Mammary epithelial cell (primary cell): Measurements from ENCODE around the gene GLB1L.

Experiments used
- EZH2 ChIP-seq: IDR thresholded peaks from 2 replicates; pipeline ENCODE4 v1.6.1; 2012; ENCODE audit warnings: low read length, inconsistent platforms, borderline replicate concordance
- TF ChIP-seq, protein P1 (sequence below), 2 donors: IDR thresholded peaks in 1 of 2; conservative IDR thresholded peaks in 1 of 2; 2 replicates each; pipeline ENCODE4 v1.5.1; 2011 to 2012; ENCODE audit warnings: inconsistent platforms in 2 of 2, low read length in 2 of 2, mild to moderate bottlenecking in 2 of 2, control low read depth in 1 of 2, low read depth in 1 of 2; ENCODE audit not compliant: insufficient read depth in 1 of 2; ENCODE audit errors: extremely low read depth in 1 of 2

DNA sequence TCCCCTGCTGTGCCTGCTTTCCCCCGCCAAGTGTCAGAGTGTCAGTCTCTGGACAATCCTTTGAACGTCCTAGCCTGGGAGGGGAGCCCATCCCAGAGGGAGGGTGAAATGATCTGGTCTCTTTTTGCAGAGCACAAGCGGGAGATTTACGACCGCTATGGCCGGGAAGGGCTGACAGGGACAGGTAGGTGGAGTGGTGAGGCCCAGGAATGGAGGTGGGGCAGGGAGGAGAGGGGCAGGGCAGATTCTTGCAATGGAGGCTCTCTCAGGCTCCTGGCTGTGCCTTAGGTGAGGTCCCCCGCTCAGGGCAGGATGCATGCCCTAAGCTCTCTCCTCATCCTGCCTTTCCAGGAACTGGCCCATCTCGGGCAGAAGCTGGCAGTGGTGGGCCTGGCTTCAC lies 36.3 kb upstream of the GLB1L start:
- TF ChIP-seq, protein P1, sequence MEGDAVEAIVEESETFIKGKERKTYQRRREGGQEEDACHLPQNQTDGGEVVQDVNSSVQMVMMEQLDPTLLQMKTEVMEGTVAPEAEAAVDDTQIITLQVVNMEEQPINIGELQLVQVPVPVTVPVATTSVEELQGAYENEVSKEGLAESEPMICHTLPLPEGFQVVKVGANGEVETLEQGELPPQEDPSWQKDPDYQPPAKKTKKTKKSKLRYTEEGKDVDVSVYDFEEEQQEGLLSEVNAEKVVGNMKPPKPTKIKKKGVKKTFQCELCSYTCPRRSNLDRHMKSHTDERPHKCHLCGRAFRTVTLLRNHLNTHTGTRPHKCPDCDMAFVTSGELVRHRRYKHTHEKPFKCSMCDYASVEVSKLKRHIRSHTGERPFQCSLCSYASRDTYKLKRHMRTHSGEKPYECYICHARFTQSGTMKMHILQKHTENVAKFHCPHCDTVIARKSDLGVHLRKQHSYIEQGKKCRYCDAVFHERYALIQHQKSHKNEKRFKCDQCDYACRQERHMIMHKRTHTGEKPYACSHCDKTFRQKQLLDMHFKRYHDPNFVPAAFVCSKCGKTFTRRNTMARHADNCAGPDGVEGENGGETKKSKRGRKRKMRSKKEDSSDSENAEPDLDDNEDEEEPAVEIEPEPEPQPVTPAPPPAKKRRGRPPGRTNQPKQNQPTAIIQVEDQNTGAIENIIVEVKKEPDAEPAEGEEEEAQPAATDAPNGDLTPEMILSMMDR (conservative IDR thresholded peaks at IDR 0.05 in 1 of 2, IDR thresholded peaks at IDR 0.05 in 1 of 2; ENCODE audit: extremely low read depth in 1 of 2, insufficient read depth in 1 of 2, low read depth in 1 of 2, low read length in 2 of 2): no peak
- no peak for TF ChIP-seq EZH2
